Ishikawa (cell line): ENCODE measurements around the gene UAP1L1.

Experiments
- CREB1 ChIP-seq: IDR thresholded peaks from 2 replicates; pipeline ENCODE4 v1.6.1; 2012; ENCODE audit warnings: low read depth
- EGR1 ChIP-seq: IDR thresholded peaks from 2 replicates; pipeline ENCODE4 v1.6.1; 2012
- EP300 ChIP-seq: IDR thresholded peaks from 2 replicates; pipeline ENCODE4 v1.6.1; 2012; ENCODE audit warnings: borderline replicate concordance
- FOXM1 ChIP-seq: IDR thresholded peaks from 2 replicates; pipeline ENCODE4 v1.6.1; 2012; ENCODE audit warnings: low read depth, borderline replicate concordance
- MAX ChIP-seq: IDR thresholded peaks from 2 replicates; pipeline ENCODE4 v1.6.1; 2012
- NFIC ChIP-seq: IDR thresholded peaks from 2 replicates; pipeline ENCODE4 v1.6.1; 2012
- RAD21 ChIP-seq: IDR thresholded peaks from 2 replicates; pipeline ENCODE4 v1.6.1; 2012; ENCODE audit warnings: low read depth
- REST ChIP-seq: IDR thresholded peaks from 2 replicates; pipeline ENCODE4 v1.6.1; 2012; ENCODE audit warnings: low read depth, mild to moderate bottlenecking
- TAF1 ChIP-seq: IDR thresholded peaks from 2 replicates; pipeline ENCODE4 v1.6.1; 2012; ENCODE audit warnings: low read depth, mild to moderate bottlenecking
- TCF12 ChIP-seq: IDR thresholded peaks from 2 replicates; pipeline ENCODE4 v1.6.1; 2012; ENCODE audit warnings: low read depth
- TEAD4 ChIP-seq: IDR thresholded peaks from 2 replicates; pipeline ENCODE4 v1.6.1; 2012
- USF1 ChIP-seq: IDR thresholded peaks from 2 replicates; pipeline ENCODE4 v1.6.1; 2012
- YY1 ChIP-seq: IDR thresholded peaks from 2 replicates; pipeline ENCODE4 v1.6.1; 2012; ENCODE audit warnings: low read depth
- ZBTB7A ChIP-seq: IDR thresholded peaks from 2 replicates; pipeline ENCODE4 v1.6.1; 2012; ENCODE audit warnings: low read depth

UAP1L1 gene

GRCh38 chr9:137113385-137114159, 36.3 kb downstream of the UAP1L1 start:
- no peak for TF ChIP-seq RAD21
- TF ChIP-seq REST = no peak

- TF ChIP-seq YY1 (no peak), NFIC (no peak), FOXM1 (no peak), EGR1 (no peak), EP300 (no peak), REST (no peak), ZBTB7A (0 out of 2 replicates have a peak, but pooled peaks have one; percentile 25)
These were observed 36.9 kb downstream of the UAP1L1 start for GRCh38 chr9:137114220-137114612.

- TF ChIP-seq MAX = peak; percentile 89
- TF ChIP-seq ZBTB7A = peak; percentile 80
- no peak for TF ChIP-seq TEAD4
- TF ChIP-seq TCF12 = no peak
- no peak for TF ChIP-seq TAF1
- TF ChIP-seq USF1 = peak; percentile 95
- peak; percentile 44; the same call in 1 of the 2 replicates for TF ChIP-seq YY1
These were observed 37.5 kb downstream of the UAP1L1 start, which contains the start of gene DPP7 for GRCh38 chr9:137114613-137115393. Gene DPP7 (minus strand): TSS chr9:137114733. CDS start chr9:137114713, 20 bp downstream.

GRCh38 chr9:137115394-137116026, 38.2 kb downstream of the UAP1L1 start:
- TF ChIP-seq EGR1 (no peak), CREB1 (no peak), EP300 (no peak), REST (no peak), NFIC (no peak), ZBTB7A (no peak)

GRCh38 chr9:137116027-137116507, 38.8 kb downstream of the UAP1L1 start:
- TF ChIP-seq RAD21 = no peak
- no peak for TF ChIP-seq YY1
- TF ChIP-seq REST = no peak
- TF ChIP-seq TEAD4 = no peak
- TF ChIP-seq ZBTB7A = no peak
- no peak for TF ChIP-seq TCF12
- TF ChIP-seq MAX = no peak
- TF ChIP-seq TAF1 = no peak
